IPS-NIHi7 (cell line): ENCODE results near the gene BSG.
"Not testable (repeated sequence)": the region's sequence is repeated elsewhere in the genome, so short reads cannot be mapped to it uniquely, and the experiment has no call there.

Source experiments
- DNase-seq: peaks from one replicate; pipeline ENCODE4 v3.0.0; 2012; ENCODE audit warnings: mixed read lengths; ENCODE audit errors: extremely low spot score

Gene BSG

GRCh38 chr19:604355-604754 lies 32.0 kb downstream of the BSG start:
- peak; percentile 59 for DNase-seq

- not testable (repeated sequence) for DNase-seq
Measured at GRCh38 chr19:605061-605971, 32.9 kb downstream of the BSG start.

- DNase-seq = no peak
Measured at GRCh38 chr19:607301-608154, 35.1 kb downstream of the BSG start.

GRCh38 chr19:608155-609003 lies 36.0 kb downstream of the BSG start:
- no peak for DNase-seq

- no peak for DNase-seq
Measured at GRCh38 chr19:609004-609346, 36.6 kb downstream of the BSG start.

GRCh38 chr19:610071-610800 lies 37.8 kb downstream of the BSG start:
- no peak for DNase-seq

GRCh38 chr19:610801-611480 lies 38.5 kb downstream of the BSG start:
- peak; percentile 60 for DNase-seq

GRCh38 chr19:611481-611868 lies 39.1 kb downstream of the BSG start:
- DNase-seq = no peak

- no peak for DNase-seq
Measured at GRCh38 chr19:612941-613340, 40.5 kb downstream of the BSG start.

GRCh38 chr19:613732-614567 lies 41.6 kb downstream of the BSG start:
- DNase-seq = no peak

GRCh38 chr19:615619-616018 lies 43.2 kb downstream of the BSG start:
- DNase-seq = no peak

- DNase-seq = no peak
Measured at GRCh38 chr19:616062-616700, 43.8 kb downstream of the BSG start.

- DNase-seq = no peak
Measured at GRCh38 chr19:616747-617526, 44.5 kb downstream of the BSG start.

GRCh38 chr19:617551-618246 lies 45.3 kb downstream of the BSG start:
- DNase-seq = no peak

- no peak for DNase-seq
Measured at GRCh38 chr19:618247-618619, 45.8 kb downstream of the BSG start.

- no peak for DNase-seq
Measured at GRCh38 chr19:618674-619285, 46.4 kb downstream of the BSG start.

GRCh38 chr19:619286-620002 lies 47.0 kb downstream of the BSG start:
- DNase-seq = no peak
